Middle frontal gyrus (tissue), 1 donor: ENCODE measurements around the gene HSPA6.
"Not testable (repeated sequence)": the region's sequence is repeated elsewhere in the genome, so short reads cannot be mapped to it uniquely, and the experiment has no call there.

ENCODE experiments used
- DNase-seq: peaks from one replicate; pipeline ENCODE4 v3.0.0-alpha.2; 2015; ENCODE audit warnings: low spot score; ENCODE audit errors: extremely low spot score

The HSPA6 gene

DNA sequence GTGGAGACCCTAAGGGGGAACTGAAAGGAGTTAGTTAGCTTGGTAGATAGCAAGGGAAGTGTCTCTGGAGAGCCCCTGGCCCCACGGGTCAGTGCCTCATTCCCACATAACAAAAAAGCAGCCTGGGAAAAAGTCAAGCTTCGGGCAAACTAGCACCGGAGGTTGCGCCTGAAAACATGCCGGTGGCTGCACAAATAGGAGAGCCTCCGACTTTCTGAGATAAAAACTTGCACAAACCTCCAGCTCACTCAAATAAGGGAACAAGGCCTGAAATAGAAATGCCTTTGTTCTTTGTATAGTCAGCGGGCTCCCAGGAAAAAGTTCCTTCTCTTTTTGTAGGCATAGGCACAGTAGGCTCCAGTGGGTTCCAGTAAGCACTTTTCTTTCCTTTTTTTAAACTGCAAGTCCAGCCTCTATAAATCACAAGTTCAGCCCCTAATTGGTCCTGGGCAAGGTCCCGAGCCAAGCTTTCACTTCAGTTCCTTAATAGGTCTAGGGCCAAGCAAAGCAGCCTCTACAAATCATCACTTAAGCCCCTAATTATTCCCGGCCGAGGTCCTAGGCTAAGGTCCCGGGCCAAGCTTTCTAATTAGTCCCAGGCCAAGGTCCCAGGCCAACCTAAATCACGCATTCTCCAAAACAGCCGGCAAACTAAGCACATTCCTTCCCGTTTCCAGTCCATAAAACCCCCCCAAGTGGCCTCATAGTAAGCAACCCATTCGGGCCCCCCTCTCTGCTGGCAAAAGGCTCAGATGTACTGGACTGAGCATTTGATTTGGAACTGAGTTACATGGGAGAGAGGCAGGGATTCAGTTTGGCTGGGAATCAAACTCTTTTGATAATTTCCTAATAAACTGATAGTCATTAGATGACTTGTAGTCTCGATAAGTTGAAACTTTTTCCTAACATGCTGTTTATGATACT, 8.6 kb downstream of the HSPA6 start:
- peak; percentile 30 for DNase-seq

DNA sequence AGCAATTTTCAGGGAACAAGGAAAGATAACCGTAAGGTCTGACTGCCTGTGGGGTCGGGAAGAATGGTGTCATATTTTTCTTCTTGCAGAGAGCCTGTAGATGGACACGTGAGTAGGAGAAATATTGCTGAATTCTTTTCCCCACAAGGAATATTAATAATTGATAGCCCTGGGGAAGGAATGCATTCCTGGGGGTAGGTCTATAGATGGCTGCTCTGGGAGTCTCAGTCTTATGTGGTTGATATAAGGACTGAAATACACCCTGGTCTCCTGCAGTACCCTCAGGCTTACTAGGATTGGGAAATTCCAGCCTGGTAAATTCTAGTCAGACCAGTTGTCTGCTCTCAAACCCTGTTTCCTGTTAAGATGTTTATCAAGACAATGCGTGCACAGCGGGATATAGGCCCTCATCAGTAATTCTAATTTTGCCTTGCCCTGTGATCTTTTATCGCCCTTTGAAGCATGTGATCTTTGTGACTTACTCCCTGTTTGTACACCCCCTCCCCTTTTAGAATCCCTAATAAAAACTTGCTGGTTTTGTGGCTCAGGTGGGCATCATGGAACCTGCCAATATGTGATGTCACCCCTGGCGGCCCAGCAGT, 12.8 kb downstream of the HSPA6 start:
- not testable (repeated sequence) for DNase-seq

DNA sequence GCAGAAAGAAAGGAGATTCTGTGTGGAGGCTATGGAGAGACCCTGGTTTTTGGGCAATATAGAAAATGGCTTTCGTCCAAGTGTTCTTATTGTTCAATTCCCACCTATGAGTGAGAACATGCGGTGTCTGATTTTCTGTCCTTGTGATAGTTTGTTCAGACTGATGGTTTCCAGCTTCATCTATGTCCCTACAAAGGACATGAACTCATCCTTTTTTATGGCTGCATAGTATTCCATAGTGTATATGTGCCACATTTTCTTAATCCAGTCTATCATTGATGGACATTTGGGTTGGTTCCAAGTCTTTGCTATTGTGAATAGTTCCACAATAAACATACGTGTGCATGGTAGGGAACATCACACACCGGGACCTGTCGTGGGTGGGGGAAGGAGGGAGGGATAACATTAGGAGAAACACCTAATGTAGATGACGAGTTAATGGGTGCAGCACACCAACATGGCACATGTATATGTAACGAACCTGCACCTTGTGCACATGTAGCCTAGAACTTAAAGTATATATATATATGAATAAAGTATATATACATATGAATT, 14.7 kb downstream of the HSPA6 start:
- not testable (repeated sequence) for DNase-seq

DNA sequence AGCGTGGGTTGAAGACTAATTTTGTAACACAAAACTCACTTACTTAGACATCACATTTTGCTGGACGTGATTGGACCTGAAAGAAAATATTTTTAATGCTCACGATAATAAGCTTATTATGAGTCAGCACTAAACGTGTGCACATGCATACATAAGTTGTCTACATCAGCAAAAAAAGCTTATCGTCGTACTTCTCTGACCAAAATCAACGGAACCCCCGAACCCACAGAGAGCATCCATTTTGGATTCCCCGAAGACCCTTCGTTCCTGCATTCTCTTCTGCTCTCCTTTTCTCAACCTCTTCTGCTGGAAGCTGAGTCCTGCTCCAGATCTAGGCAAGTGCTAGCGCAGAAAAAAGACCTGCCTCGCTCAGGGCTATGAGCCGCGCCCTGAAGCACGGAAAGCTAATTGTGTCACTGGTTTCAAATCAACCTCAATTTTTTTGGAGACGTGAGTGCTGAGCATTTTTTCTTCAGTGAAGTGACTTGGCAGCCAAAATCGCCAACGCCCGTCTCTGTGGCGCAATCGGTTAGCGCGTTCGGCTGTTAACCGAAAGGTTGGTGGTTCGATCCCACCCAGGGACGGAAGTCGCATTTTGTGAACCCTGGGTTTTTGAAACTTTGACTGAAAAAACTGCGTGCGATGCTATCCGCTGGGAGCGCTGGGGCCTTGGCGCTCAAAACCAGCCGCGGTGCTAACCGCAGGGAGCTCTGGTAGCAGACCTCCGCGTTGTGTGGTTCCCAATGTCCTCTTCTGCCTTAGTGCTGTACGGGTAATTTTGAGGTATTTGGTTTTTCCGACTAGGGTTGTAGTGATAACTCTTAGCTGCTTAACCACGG, 15.6 kb downstream of the HSPA6 start:
- DNase-seq: peak; percentile 62

DNA sequence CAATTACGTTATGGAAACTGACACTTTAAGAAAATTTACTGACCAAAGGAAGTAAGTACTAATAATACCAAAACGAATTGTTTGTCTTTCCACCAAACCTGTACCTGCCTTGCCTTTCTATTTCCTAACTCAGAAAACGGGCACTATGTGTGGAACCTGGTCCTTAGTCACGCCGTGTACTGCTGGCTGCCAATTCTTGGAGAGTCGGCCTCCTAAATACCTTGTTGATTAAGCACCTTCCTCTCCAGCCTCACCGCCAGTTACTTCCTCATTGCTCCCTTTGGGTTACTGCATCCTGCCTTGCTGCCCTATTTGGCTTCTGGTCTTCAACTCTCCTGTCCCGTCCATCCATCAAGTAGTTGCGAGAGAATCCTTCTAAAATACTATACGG, 16.2 kb downstream of the HSPA6 start:
- not testable (repeated sequence) for DNase-seq

DNA sequence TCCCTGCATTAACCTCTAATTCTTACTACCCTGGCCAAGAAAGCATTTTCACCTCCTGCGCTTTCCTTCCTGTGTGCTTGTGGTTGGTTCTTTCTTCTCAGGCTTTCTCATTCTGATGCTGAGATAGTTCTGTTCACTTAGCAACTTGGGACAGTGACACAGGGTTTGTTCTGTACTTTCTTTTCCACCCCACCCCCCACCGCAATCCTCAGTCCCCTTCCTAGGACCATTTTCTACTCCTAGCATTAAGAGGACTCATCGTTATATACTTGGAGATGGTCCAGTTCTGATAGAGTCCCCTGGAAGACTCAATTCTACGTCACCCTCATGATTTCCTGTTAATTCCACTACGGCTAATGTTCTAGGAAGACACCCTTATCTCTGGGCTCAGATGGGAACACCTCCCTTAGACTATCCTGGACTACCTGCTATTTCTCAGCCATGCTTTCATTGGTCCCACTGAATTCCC, 17.8 kb downstream of the HSPA6 start:
- DNase-seq: not testable (repeated sequence)

DNA sequence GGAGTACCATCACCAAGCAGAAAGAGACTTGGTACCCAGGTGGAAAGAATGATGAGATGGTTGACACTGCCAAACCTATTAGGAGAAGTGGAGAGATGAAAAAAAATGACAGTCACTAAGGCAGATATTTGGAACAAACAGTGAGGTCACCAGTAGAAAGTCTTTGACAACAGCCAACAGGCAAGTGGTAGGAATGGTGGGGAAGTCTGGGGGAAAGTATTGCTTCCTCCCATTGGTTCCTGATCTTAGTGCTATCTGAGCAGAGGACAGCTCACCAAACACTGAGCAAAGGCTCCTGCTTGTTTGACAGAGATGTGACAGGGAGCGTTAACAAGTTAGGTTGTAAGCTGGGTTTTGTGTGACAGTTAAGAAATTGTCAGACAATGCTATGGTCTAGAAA, 18.8 kb downstream of the HSPA6 start:
- DNase-seq: not testable (repeated sequence)

DNA sequence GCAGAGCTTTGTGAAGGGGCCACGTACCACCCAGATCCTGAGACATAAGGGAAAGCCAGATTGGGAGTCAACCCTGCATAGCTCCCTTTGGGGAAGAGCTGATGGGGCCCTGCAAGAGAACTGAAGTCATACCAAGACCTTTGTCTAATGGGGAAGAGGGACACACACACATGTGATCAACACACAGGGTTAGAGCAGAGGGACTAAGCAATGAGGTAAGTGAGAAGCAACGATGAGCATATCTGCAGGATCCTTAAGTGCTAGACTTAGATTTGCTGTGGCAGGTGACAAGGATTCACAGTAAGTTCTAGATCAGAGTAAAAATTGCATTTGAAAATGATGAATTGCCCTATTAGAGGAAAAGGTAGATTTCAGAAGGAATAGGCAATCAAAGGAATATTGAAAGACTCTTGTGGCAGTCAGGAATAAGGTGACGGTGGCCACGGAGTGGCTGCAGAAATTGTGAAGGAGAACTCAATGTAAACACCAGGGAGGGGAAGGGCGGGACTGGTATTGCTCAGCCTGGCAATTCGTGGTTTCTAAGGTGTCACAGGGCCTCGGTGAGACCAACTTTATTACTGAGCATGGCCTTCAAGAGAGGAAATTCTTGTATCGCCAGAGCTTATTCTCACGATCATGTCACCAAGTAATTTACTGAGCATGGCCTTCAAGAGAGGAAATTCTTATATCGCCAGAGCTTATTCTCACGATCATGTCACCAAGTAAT, 20.8 kb downstream of the HSPA6 start:
- not testable (repeated sequence) for DNase-seq

DNA sequence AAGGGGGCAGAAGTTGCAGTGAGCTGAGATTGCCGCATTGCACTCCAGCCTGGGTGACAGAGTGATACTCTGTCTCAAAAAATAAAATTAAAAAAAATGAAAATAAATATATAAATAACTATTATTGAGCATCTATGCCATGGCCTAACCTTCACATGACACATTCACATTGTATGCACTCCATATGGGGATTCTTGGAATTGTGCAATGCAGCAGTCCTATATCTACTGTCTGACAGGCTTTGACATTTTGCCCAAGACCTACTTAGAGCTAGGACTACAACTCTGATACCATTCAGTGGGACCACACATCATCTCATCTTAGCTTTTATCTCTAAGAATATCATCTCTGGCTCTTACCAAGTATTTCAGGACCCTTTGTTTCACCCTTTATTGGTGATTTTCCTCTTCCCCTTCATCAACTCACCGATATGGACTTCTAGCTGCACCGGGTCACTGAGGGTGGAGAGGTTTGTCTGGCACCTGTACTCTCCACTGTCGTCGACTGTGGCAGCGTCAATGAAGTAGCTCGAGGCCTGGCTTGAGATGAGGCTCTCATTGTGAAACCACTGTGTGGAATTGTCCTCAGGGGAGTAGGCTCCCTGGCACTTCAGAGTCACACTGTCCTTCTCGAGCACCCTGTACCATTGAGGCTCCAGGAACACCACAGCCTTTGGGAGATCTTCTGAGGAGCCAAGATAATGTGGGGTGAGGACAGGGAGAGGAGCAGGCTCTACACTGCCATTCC, 23.8 kb downstream of the HSPA6 start:
- not testable (repeated sequence) for DNase-seq

DNA sequence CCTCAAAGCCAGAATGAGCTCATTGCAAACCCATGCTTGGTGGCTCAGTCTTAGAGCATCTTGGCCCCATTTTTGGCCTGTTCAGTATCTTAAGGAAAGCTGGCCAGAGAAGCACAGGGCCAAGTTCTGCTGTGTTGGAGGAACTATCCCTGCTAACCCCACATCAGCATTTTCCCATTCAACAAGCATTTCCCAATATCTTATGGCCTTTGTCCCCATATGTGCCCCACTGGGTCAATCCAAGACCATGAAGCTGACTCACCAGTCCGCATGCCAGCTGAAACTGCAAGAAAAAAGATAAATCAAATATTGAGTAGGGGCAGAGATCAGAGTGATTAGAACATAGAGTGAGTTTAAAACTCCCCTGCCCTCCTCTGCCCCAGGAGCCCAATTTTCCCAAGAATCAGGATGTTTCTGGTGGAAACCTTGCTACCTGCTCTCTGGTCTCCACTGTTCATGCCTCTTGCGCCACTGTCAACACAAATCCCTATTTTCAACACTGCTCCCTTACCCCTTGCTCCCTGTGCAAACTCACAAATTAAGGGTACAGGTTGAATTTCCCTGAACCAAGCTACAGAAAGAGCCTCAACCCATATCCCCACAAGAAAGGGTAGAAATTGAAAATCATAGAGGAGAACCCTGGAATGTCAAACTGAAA, 24.5 kb downstream of the HSPA6 start:
- not testable (repeated sequence) for DNase-seq

DNA sequence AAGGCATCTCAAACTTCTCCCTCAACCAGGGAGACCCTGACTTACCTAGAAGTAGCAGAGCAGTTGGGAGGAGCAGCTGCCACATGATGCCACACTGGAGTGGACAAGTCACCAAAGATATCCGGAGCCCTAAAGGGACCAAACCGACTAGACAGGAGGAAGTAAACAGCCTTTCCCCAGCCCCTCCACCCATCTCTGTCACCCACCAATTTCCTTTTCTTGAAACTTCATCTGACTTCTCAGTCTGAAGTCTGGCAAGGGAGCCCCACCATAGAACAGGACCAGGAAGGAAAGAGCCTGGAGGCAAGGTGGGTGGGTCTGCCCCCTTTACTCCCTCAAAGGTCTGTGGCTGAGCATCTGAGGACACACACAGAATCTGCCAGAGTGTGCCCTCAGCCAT, 25.3 kb downstream of the HSPA6 start, which contains the start of gene FCGR3A:
TSS of gene FCGR3A (minus strand) at position 167 of the 400 bp plus-strand sequence. CDS start at position 85, 82 bp downstream.
- DNase-seq: no peak

DNA sequence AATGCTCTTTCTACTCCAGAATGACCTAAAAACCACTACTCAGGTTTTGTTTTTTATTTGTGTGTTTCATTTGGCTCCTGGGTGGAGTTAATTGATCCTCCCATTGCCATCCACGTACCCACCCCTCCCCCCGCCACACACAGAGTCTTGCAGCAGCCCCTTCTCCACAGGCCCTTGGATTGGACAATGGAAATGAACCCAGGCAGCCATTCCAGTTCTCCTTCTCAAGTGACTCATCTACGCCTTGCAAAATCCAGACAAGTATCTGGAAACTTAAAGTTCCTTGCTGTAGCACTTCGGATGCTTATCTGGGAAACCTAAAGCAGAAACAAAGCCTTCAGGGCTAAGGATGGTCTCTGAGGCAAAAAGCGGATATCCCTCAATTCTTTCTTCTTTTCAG, 26.6 kb downstream of the HSPA6 start:
- DNase-seq: not testable (repeated sequence)

DNA sequence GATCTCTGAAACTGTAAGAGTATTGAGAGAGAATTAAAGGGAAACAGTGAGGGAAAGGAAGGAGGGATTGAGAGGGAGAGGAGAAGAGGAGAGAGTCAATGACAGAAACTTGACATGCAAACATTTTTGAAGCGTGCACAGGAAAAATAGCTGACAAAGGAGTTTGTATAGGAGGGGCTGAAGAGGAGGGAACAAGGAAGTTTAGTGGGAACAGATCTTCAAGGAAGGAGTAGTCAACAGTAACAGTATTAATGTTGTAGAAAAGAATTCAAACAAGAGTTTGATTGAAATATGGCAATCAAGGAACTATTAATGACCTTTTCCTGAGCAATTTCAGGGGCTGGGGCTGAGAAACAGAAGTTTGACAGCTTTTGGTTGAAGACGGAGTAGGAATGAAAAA, 29.3 kb downstream of the HSPA6 start:
- DNase-seq: not testable (repeated sequence)

DNA sequence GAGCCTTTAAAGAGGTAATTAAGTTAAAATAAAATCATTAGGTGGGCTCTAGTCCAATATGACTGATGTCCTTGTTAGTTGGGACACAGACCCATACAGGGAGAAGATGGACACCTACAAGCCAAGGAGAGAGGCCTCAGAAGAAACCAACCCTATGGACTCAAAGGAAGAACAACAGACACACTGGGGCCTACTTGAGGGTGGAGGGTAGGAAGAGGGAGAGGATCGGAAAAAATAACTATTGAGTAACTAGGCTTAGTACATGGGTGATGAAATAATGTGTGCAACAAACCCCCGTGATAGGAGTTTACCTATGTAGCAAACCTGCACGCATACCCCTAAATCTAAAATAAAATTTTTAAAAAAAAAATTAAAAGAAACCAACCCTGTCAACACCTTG, 30.0 kb downstream of the HSPA6 start:
- not testable (repeated sequence) for DNase-seq

DNA sequence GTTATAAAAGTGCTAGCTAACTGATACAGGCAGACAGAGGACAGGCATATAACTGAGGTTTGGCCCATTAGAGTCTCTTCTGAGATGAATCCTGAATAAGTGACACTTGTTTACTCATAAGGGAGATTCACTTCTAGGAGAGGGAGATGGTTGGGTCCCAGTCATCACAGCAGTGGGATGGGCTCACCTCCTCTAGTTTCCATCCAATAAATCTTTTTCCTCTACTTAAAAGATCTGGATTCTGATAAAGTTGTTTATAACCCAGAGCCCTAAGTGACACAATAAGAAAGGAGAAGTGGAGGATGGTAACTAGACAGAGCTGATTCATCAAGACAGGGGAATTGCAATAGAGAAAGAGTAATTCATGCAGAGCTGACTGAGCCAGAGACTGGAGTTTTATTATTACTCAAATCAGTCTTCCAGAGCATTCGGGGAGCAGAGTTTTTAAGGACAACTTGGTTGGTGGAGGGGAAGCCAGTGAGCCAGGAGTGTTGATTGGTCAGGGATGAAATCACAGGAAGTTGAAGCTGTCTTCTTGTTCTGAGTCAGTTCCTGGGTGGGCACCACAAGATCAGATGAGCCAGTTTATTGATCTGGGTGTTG, 30.6 kb downstream of the HSPA6 start:
- DNase-seq: not testable (repeated sequence)

DNA sequence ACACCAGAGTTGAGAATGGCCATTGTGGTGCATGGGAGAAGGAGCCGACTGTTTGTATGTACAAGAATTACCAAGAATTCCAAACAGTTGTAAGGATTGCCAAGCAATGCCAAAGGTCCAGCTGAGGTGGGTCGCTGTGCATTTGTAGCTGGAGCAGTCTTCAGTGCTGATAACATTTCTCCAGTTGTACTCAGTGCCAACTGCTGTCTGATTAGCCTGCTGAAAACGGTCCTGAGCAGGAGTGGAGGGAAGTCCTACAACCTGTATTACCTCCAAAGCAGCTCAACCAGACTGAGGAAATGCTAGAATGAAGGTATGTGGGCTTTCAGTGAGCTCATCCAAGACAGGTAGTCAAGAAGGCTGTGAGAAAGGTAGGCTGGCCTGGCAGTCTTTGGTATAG, 31.8 kb downstream of the HSPA6 start:
- not testable (repeated sequence) for DNase-seq

DNA sequence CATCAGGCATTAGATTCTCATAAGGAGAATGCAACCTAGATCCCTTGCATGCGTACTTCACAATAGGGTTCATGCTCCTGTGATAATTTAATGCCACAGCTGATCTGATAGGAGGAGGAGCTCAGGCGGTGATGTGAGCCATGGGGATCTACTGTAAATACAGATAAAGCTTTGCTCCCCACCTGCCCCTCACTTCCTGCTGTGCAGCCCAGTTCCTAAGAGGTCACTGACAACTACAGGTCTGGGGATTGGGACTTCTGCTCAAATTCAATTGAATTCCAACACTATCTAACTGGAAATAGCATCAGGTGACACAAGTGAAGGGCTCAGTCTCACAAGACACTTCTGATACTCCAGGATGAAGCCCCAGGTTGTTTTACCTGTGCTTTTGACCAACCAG, 32.6 kb downstream of the HSPA6 start:
- DNase-seq: not testable (repeated sequence)

DNA sequence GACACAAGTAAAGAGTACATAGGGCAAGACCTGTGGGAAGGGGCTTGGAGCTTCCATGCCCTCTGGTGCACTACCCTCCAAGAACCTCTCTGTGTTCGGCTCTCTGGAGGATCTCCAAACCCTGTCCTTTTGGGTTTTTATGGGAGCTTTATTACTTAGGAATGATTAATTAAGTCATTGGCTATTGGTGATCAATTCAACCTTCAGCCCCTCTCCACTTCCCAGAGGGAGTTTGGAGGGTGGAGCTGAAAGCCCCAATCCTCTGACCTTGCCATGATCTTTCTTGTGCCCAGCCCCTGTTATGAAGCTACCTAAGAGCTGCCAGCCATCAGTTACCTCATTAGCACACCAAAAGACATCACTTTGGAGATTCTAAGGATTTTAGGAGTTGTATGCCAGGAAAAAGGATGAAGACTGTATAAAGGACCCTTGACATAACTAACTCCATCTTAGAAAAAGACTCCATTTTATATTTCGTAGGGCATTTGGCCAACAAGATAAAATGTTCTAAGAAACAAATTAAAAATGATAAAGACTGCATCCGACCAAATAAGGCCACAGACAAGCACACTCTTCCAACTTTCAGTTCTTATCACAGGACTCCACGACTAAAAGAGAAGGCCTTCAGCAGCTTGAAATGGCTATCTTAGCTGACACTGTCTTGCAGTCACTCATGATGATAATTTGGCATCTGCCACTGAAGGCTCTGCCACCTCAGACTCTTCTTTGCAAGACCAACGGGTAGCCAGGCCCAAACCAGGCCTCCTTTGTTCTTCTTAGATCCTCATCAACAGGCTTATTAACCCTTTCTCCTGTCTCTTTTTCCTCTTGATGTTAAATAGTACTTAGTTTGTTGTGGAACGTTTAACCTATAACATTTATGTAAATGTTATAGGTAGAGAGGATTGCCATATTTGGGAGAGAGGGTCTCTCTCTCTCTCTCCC, 33.4 kb downstream of the HSPA6 start:
- DNase-seq: not testable (repeated sequence)
